ENCODE data around the gene SLC25A25. TPM values are rescaled to one million over a fixed set of nuclear protein-coding genes. Genes with fewer than 3 reads are reported as not detected.
A peak's percentile ranks its signal among the peaks of the same experiment; 100 is the strongest.

Gene SLC25A25
- total and polyA plus RNA-seq, 9 of the 15 experiments (the other 6 are each of a cell fraction or from before 2014, with no cell fraction given) = 0.07 to 35.9 (median 23.2) TPM

- TF ChIP-seq CTCFL (IDR thresholded peaks at IDR 0.05; ENCODE audit: borderline replicate concordance, insufficient read depth, low read depth, low read length, poor library complexity, severe bottlenecking) (no peak), ZNF764 (CRISPR knock-in tag; IDR thresholded peaks at IDR 0.05; ENCODE audit: low read depth) (no peak), HDGF (IDR thresholded peaks at IDR 0.05) (no peak), NUFIP1 (IDR thresholded peaks at IDR 0.05; ENCODE audit: partially characterized antibody) (no peak), SLC30A9 (CRISPR knock-in tag; IDR thresholded peaks at IDR 0.05) (no peak), ZZZ3 (IDR thresholded peaks at IDR 0.05) (no peak), SMARCA5 (IDR thresholded peaks at IDR 0.05) (no peak), ZFP36 (IDR thresholded peaks at IDR 0.05; ENCODE audit: low read depth, low read length, partially characterized antibody) (no peak), PHF21A (IDR thresholded peaks at IDR 0.05; ENCODE audit: borderline replicate concordance, low read depth) (no peak), ETV5 (CRISPR knock-in tag; IDR thresholded peaks at IDR 0.05; ENCODE audit: low read depth) (peak; percentile 56; the same call in 1 of the 2 replicates), TGIF2 (CRISPR knock-in tag; IDR thresholded peaks at IDR 0.05) (no peak), ZNF384 (IDR thresholded peaks at IDR 0.05; ENCODE audit: low read depth, low read length) (no peak), CTBP1 (IDR thresholded peaks at IDR 0.05; ENCODE audit: borderline replicate concordance) (peak; percentile 75; the same call in 1 of the 2 replicates), TAF1 (IDR thresholded peaks at IDR 0.05; ENCODE audit: control insufficient read depth, extremely low read depth, insufficient read depth, low read length, severe bottlenecking) (no peak), PHF8 (IDR thresholded peaks at IDR 0.05; ENCODE audit: borderline replicate concordance, low read length) (no peak), CXXC5 (CRISPR knock-in tag; IDR thresholded peaks at IDR 0.05) (peak; percentile 14; the same call in 1 of the 2 replicates), PPARD (CRISPR knock-in tag; IDR thresholded peaks at IDR 0.05) (no peak), ZNF224 (CRISPR knock-in tag; IDR thresholded peaks at IDR 0.05) (no peak), RNF2 (IDR thresholded peaks at IDR 0.05) (no peak), ZNF165 (CRISPR knock-in tag; IDR thresholded peaks at IDR 0.05; ENCODE audit: borderline replicate concordance) (no peak), MBD2 (IDR thresholded peaks at IDR 0.05; ENCODE audit: borderline replicate concordance, low read depth) (0 out of 2 replicates have a peak, but pooled peaks have one; percentile 11)
- TF ChIP-seq, protein P1, sequence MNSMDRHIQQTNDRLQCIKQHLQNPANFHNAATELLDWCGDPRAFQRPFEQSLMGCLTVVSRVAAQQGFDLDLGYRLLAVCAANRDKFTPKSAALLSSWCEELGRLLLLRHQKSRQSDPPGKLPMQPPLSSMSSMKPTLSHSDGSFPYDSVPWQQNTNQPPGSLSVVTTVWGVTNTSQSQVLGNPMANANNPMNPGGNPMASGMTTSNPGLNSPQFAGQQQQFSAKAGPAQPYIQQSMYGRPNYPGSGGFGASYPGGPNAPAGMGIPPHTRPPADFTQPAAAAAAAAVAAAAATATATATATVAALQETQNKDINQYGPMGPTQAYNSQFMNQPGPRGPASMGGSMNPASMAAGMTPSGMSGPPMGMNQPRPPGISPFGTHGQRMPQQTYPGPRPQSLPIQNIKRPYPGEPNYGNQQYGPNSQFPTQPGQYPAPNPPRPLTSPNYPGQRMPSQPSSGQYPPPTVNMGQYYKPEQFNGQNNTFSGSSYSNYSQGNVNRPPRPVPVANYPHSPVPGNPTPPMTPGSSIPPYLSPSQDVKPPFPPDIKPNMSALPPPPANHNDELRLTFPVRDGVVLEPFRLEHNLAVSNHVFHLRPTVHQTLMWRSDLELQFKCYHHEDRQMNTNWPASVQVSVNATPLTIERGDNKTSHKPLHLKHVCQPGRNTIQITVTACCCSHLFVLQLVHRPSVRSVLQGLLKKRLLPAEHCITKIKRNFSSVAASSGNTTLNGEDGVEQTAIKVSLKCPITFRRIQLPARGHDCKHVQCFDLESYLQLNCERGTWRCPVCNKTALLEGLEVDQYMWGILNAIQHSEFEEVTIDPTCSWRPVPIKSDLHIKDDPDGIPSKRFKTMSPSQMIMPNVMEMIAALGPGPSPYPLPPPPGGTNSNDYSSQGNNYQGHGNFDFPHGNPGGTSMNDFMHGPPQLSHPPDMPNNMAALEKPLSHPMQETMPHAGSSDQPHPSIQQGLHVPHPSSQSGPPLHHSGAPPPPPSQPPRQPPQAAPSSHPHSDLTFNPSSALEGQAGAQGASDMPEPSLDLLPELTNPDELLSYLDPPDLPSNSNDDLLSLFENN (IDR thresholded peaks at IDR 0.05; ENCODE audit: low read depth in 2 of 2, low read length in 2 of 2) = 0 out of 4 replicates have a peak, but pooled peaks of 1 of the 2 experiments have one; percentile 20
- TF ChIP-seq, protein P2, sequence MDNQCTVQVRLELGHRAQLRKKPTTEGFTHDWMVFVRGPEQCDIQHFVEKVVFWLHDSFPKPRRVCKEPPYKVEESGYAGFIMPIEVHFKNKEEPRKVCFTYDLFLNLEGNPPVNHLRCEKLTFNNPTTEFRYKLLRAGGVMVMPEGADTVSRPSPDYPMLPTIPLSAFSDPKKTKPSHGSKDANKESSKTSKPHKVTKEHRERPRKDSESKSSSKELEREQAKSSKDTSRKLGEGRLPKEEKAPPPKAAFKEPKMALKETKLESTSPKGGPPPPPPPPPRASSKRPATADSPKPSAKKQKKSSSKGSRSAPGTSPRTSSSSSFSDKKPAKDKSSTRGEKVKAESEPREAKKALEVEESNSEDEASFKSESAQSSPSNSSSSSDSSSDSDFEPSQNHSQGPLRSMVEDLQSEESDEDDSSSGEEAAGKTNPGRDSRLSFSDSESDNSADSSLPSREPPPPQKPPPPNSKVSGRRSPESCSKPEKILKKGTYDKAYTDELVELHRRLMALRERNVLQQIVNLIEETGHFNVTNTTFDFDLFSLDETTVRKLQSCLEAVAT (IDR thresholded peaks at IDR 0.05) = no peak
Observed at GRCh38 chr9:128099231-128099931, 31.3 kb downstream of the SLC25A25 start (continued).
